Mesothelial cell of epicardium (in vitro differentiated cells): Measurements from ENCODE around the gene FAM210A. TPM values are rescaled to one million over a fixed set of nuclear protein-coding genes. Genes with fewer than 3 reads are reported as not detected.
"Not testable (repeated sequence)": the region's sequence is repeated elsewhere in the genome, so short reads cannot be mapped to it uniquely, and the experiment has no call there.

ENCODE experiments used
- DNase-seq, 2 experiments: peaks; one replicate each; pipeline ENCODE4 v3.0.0; 2021; ENCODE audit warnings: low spot score in 2 of 2; ENCODE audit not compliant: unreplicated experiment in 2 of 2
- H3K27ac Mint-ChIP-seq: 2 replicates; pipeline ENCODE4 v1.8.0; 2021; ENCODE audit warnings: mixed read lengths
- H3K27me3 Mint-ChIP-seq: 2 replicates; pipeline ENCODE4 v1.8.0; 2021; ENCODE audit warnings: low read depth, mixed read lengths
- H3K36me3 Mint-ChIP-seq: 2 replicates; pipeline ENCODE4 v1.8.0; 2021; ENCODE audit warnings: mixed read lengths
- H3K4me1 Mint-ChIP-seq: 2 replicates; pipeline ENCODE4 v1.8.0; 2021; ENCODE audit warnings: mixed read lengths
- H3K4me3 Mint-ChIP-seq: 2 replicates; pipeline ENCODE4 v1.8.0; 2021; ENCODE audit warnings: mild to moderate bottlenecking, moderate library complexity, mixed read lengths
- H3K9me3 Mint-ChIP-seq: 2 replicates; pipeline ENCODE4 v1.8.0; 2021; ENCODE audit warnings: mixed read lengths
- total RNA-seq: library from RNA; stranded (reverse); gene quantifications from 3 replicates; pipeline ENCODE4 v1.2.1, GENCODE V29; 2021
- TF ChIP-seq, protein P1 (sequence below): fragments of 200-600 bp; sonication (generic); IDR thresholded peaks from one replicate; pipeline ENCODE4 v1.5.0; 2021; ENCODE audit warnings: antibody characterized with exemption; ENCODE audit not compliant: unreplicated experiment

Gene FAM210A
- total RNA-seq, 1 donor from 2014 or later = 16.6 TPM

DNA sequence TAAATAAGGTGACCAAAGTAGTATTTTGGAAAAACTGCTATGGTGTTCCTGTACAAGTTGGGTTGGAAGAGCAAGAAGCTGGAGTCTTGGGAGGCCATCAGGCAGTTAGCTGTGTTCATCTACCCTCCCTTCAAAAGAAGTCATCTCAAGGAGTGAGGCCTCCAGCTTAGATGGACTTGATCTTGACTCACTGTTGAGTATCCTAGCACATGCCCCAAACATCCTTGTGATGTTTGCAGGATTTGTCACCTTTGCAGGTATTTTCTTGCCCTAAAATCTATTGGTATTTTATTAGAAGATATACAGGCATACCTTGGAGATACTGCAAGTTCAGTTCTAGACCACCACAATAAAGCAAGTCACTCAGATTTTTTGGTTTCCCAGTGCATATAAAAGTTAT is 30.3 kb upstream of the FAM210A start:
- no peak overlapping the region for H3K27ac Mint-ChIP-seq
- no peak overlapping the region for H3K4me3 Mint-ChIP-seq
- peaks cover 8% of the 10 kb centered on the region for H3K9me3 Mint-ChIP-seq
- H3K36me3 Mint-ChIP-seq = peaks cover 62% of the 10 kb centered on the region
- H3K27me3 Mint-ChIP-seq = no peaks in the 10 kb centered on the region
- TF ChIP-seq, protein P1, sequence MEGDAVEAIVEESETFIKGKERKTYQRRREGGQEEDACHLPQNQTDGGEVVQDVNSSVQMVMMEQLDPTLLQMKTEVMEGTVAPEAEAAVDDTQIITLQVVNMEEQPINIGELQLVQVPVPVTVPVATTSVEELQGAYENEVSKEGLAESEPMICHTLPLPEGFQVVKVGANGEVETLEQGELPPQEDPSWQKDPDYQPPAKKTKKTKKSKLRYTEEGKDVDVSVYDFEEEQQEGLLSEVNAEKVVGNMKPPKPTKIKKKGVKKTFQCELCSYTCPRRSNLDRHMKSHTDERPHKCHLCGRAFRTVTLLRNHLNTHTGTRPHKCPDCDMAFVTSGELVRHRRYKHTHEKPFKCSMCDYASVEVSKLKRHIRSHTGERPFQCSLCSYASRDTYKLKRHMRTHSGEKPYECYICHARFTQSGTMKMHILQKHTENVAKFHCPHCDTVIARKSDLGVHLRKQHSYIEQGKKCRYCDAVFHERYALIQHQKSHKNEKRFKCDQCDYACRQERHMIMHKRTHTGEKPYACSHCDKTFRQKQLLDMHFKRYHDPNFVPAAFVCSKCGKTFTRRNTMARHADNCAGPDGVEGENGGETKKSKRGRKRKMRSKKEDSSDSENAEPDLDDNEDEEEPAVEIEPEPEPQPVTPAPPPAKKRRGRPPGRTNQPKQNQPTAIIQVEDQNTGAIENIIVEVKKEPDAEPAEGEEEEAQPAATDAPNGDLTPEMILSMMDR = no peak
- DNase-seq = no peak
- no peaks in the 10 kb centered on the region for H3K4me1 Mint-ChIP-seq

DNA sequence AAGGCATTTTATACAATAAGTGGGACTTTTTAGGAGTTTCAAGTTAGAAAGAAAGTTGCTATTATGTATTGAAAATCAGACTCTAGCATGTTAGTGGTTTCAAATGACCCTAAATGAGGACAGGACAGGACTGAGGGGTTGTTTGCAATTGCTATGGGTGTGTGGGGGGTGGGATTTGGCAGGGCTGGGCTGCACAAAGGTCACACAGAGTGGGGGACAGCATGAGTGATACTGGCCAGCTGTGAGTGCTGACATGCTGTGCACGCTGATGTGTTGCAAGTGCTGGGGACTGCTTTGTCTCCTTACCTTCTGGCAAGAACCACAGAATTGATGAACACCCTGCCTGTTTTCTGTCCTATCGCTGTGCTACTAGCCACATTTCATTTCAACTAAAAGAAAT is 29.9 kb upstream of the FAM210A start:
- DNase-seq = no peak
- Mint-ChIP-seq H3K9me3 (peaks cover 10% of the 10 kb centered on the region), H3K27ac (no peak overlapping the region), H3K27me3 (no peaks in the 10 kb centered on the region), H3K36me3 (peaks cover 66% of the 10 kb centered on the region), H3K4me3 (no peak overlapping the region), H3K4me1 (no peaks in the 10 kb centered on the region)
- TF ChIP-seq, protein P1 = no peak

DNA sequence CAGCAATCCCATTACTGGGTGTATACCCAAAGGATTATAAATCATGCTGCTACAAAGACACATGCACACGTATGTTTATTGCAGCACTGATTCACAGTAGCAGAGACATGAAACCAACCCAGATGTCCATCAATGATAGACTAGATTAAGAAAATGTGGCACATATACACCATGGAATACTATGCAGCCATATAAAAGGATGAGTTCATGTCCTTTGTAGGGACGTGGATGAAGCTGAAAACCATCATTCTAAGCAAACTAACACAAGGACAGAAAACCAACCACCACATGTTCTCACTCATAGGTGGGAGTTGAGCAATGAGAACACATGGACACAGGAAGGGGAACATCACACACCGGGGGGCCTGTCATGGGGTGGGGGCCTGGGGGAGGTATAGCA is 25.2 kb upstream of the FAM210A start:
- H3K27me3 Mint-ChIP-seq, DNase-seq, H3K4me3 Mint-ChIP-seq, H3K4me1 Mint-ChIP-seq, H3K9me3 Mint-ChIP-seq, H3K27ac Mint-ChIP-seq: not testable (repeated sequence)
- H3K36me3 Mint-ChIP-seq = peaks cover 74% of the 10 kb centered on the region

DNA sequence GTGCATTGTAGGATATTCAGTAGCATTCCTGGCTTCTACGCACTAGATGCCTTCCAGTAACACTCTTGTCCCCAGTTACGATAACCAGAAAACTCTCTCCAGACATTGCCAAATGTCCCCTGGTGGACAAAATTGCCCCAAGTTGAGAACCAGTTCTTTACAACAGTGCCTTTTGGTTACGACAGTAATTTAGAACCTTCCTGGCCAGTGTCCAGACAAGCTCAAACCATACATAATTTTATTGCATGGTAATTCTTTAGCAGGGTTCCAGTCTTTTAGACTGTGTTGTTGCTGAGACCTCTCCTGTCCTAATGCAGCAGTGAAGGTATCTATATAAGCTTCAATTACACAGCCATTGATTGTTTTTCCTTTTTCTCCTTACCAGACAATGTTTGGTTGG is 20.3 kb upstream of the FAM210A start:
- Mint-ChIP-seq H3K27me3 (no peaks in the 10 kb centered on the region), H3K36me3 (peaks cover 62% of the 10 kb centered on the region), H3K9me3 (peaks cover 5% of the 10 kb centered on the region), H3K27ac (no peak overlapping the region), H3K4me1 (no peaks in the 10 kb centered on the region), H3K4me3 (no peak overlapping the region)
- DNase-seq = no peak
- TF ChIP-seq, protein P1 = no peak

DNA sequence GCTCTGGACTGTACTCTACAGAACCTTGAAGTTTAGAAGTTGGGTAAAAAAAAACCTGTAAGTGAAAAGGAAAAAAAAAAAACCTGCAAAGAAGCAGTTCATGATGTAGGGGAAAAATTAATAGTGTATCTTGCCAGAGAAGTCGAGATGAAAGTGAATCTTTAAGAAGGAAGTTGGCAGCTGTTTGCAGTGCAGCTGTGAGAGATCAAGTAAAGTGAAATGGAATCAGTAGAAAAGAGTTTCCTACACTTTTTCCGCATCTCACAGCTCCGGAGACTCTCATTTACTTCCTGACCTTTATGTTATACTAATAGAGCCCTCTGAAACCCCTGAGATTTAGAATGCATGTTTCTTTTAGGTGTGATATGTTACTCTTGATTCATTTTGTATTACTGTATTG is 19.3 kb upstream of the FAM210A start:
- DNase-seq = no peak
- peaks cover 56% of the 10 kb centered on the region for H3K36me3 Mint-ChIP-seq
- TF ChIP-seq, protein P1 = no peak
- H3K4me3 Mint-ChIP-seq = no peak overlapping the region
- H3K9me3 Mint-ChIP-seq = no peaks in the 10 kb centered on the region
- H3K4me1 Mint-ChIP-seq = no peaks in the 10 kb centered on the region
- H3K27me3 Mint-ChIP-seq = no peaks in the 10 kb centered on the region
- H3K27ac Mint-ChIP-seq = no peak overlapping the region

DNA sequence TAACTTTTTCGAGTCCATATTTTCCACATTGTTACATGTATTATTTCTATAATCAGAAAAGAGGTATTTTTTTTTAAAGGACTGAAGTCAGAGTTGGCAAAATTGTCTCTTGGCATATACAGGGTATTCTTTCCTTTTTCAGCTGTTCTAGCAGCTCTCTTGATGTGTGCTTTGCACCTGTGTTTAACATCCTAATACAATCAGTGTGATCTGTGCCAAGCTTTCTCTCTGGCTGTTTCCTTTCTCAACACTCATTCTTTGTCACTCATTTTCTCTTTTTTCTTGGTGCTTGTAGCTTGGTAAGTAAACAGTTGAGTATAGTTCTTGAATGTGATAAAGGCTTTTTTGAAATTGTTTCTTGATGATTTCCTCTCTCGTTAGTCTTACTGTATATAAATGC is 9.3 kb upstream of the FAM210A start:
- DNase-seq = no peak
- H3K4me1 Mint-ChIP-seq = no peaks in the 10 kb centered on the region
- H3K27ac Mint-ChIP-seq = no peak overlapping the region
- H3K9me3 Mint-ChIP-seq = no peaks in the 10 kb centered on the region
- TF ChIP-seq, protein P1 = no peak
- H3K36me3 Mint-ChIP-seq = peaks cover 39% of the 10 kb centered on the region
- H3K27me3 Mint-ChIP-seq = no peaks in the 10 kb centered on the region
- no peak overlapping the region for H3K4me3 Mint-ChIP-seq
